DOHH2 (cell line): ENCODE results near the gene NUPR1.

Experiments used
- H3F3A ChIP-seq: fragments of 200-600 bp; sonication (generic), shearing (Covaris generic); 2 replicates; pipeline ENCODE4 v1.6.0; 2016; ENCODE audit warnings: antibody characterized with exemption, mild to moderate bottlenecking; ENCODE audit not compliant: control insufficient read depth, insufficient read depth
- H3K27ac ChIP-seq: fragments of 200-600 bp; sonication (generic); 2 replicates; pipeline ENCODE4 v1.5.1; 2014; ENCODE audit warnings: low read depth, mild to moderate bottlenecking, low read length, moderate library complexity
- H3K27me3 ChIP-seq: fragments of 200-600 bp; sonication (generic); 2 replicates; pipeline ENCODE4 v1.6.1; 2014; ENCODE audit warnings: mild to moderate bottlenecking, low read length, mixed read lengths; ENCODE audit not compliant: control insufficient read depth
- H3K36me3 ChIP-seq: fragments of 200-600 bp; sonication (generic); 2 replicates; pipeline ENCODE4 v1.6.1; 2014; ENCODE audit warnings: mild to moderate bottlenecking, low read length, moderate library complexity, mixed read lengths; ENCODE audit not compliant: control insufficient read depth
- H3K4me1 ChIP-seq: fragments of 200-600 bp; sonication (generic); 2 replicates; pipeline ENCODE4 v1.6.1; 2014; ENCODE audit warnings: mild to moderate bottlenecking, low read length, mixed read lengths; ENCODE audit not compliant: control insufficient read depth
- H3K4me2 ChIP-seq: fragments of 200-600 bp; sonication (generic); 2 replicates; pipeline ENCODE4 v1.6.0; 2014; ENCODE audit warnings: mild to moderate bottlenecking, low read length, moderate library complexity
- H3K4me3 ChIP-seq: fragments of 200-600 bp; sonication (generic); 2 replicates; pipeline ENCODE4 v1.5.1; 2014; ENCODE audit warnings: mild to moderate bottlenecking, low read length, mixed read lengths
- H3K79me2 ChIP-seq: fragments of 200-600 bp; sonication (generic); 2 replicates; pipeline ENCODE4 v1.6.1; 2014; ENCODE audit warnings: mild to moderate bottlenecking, low read length, mixed read lengths; ENCODE audit not compliant: control insufficient read depth
- H3K9me2 ChIP-seq: fragments of 200-600 bp; sonication (generic); replicated peaks from 2 replicates; pipeline ENCODE4 v1.6.1; 2014; ENCODE audit warnings: mild to moderate bottlenecking, low read length, mixed read lengths; ENCODE audit not compliant: control insufficient read depth
- H3K9me3 ChIP-seq: fragments of 200-600 bp; sonication (generic); 2 replicates; pipeline ENCODE4 v1.6.1; 2014; ENCODE audit warnings: antibody characterized with exemption, low read length, mixed read lengths; ENCODE audit not compliant: control insufficient read depth, insufficient read depth
- H4K20me1 ChIP-seq: fragments of 200-600 bp; sonication (generic); 2 replicates; pipeline ENCODE4 v1.6.0; 2014; ENCODE audit warnings: low read depth, mild to moderate bottlenecking, antibody characterized with exemption, low read length, moderate library complexity; ENCODE audit not compliant: control insufficient read depth, insufficient read depth
- CTCF ChIP-seq: fragments of 200-600 bp; sonication (generic); IDR thresholded peaks from one replicate; pipeline ENCODE4 v1.5.1; 2014; ENCODE audit warnings: antibody characterized with exemption, mild to moderate bottlenecking, low read depth, low read length; ENCODE audit not compliant: poor library complexity, severe bottlenecking
- EZH2phosphoT487 ChIP-seq: fragments of 200-600 bp; sonication (generic); IDR thresholded peaks from 2 replicates; pipeline ENCODE4 v1.6.1; 2017; ENCODE audit warnings: borderline replicate concordance, mild to moderate bottlenecking, antibody characterized with exemption, low read length, moderate library complexity, mixed read lengths

The NUPR1 gene

GRCh38 chr16:28505489-28506137 is 33.2 kb downstream of the NUPR1 start:
- Histone ChIP-seq H3K4me1 (peaks cover 15% of the 10 kb centered on the region), H3K4me3 (no peak overlapping the region), H4K20me1 (no peaks in the 10 kb centered on the region), H3K27me3 (peaks cover 38% of the 10 kb centered on the region), H3K9me2 (no peaks in the 10 kb centered on the region), H3K4me2 (no peak overlapping the region), H3K79me2 (no peaks in the 10 kb centered on the region), H3K27ac (no peak overlapping the region), H3F3A (no peaks in the 10 kb centered on the region), H3K9me3 (no peaks in the 10 kb centered on the region), H3K36me3 (no peaks in the 10 kb centered on the region)
- TF ChIP-seq EZH2phosphoT487 = no peak
- no peak for TF ChIP-seq CTCF

GRCh38 chr16:28504707-28505404 is 33.9 kb downstream of the NUPR1 start:
- Histone ChIP-seq H3K4me2 (no peak overlapping the region), H4K20me1 (no peaks in the 10 kb centered on the region), H3K4me3 (no peak overlapping the region), H3K9me3 (no peaks in the 10 kb centered on the region), H3F3A (no peaks in the 10 kb centered on the region), H3K79me2 (no peaks in the 10 kb centered on the region), H3K9me2 (no peaks in the 10 kb centered on the region), H3K27ac (no peak overlapping the region), H3K27me3 (peaks cover 41% of the 10 kb centered on the region), H3K36me3 (no peaks in the 10 kb centered on the region), H3K4me1 (peaks cover 15% of the 10 kb centered on the region)
- TF ChIP-seq CTCF = no peak

DNA sequence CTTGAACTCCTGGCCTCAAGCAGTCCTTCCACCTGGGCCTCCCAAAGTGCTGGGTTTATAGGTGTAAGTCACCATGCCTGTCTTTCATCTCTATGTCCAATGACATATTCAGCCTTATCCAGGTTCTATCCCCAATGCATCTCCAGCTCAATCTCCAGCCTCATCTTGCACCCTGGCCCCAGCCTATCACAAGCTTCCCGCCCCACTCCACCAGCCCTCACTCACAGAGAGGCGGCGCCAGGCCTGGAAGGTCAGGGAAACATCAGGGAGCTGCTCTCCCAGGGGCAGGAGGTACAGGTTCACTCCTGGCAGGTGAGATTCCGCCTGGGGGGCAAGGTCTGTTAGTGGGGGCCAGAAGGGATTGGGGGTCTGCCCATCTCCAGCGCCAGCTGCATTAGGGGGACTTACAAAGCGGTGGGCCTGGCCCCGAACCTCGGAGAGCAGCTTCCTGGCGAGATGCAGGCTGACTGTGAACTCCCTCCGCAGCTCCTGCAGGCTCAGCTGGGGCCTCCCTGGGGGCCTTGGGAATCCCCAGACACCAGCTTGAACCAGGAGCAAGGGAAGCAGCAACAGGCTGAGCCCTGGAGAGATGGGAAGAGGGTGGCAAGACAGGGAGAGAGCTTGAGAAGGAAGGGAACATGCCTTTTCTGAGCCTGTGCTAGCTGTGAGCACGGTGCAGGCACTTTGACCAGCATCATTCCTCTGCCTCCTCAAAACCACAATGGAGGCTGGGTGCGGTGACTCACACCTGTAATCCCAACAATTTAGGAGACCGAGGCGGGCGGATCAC is 35.1 kb downstream of the NUPR1 start:
- Histone ChIP-seq H3K9me3 (no peaks in the 10 kb centered on the region), H3K4me2 (no peak overlapping the region), H3K79me2 (no peaks in the 10 kb centered on the region), H3K27ac (no peak overlapping the region), H3K27me3 (peaks cover 42% of the 10 kb centered on the region), H3K4me3 (no peak overlapping the region), H3F3A (no peaks in the 10 kb centered on the region), H3K36me3 (no peaks in the 10 kb centered on the region), H3K4me1 (peaks cover 15% of the 10 kb centered on the region), H4K20me1 (no peaks in the 10 kb centered on the region), H3K9me2 (no peaks in the 10 kb centered on the region)
- TF ChIP-seq EZH2phosphoT487 (no peak), CTCF (no peak)
